Activated CD8-positive, alpha-beta memory T cell treated with anti-CD3 and anti-CD28 coated beads, Interleukin-2, amount 50 U/mL, for 4 hours (primary cell): ENCODE data around the gene ATP6V0C.
A peak's percentile ranks its signal among the peaks of the same experiment; 100 is the strongest.
"Not testable (repeated sequence)": the region's sequence is repeated elsewhere in the genome, so short reads cannot be mapped to it uniquely, and the experiment has no call there.

Experiments
- DNase-seq: peaks from one replicate; pipeline ENCODE4 v3.0.0-alpha.2; 2020

The ATP6V0C gene

GRCh38 chr16:2475413-2476344 lies 38.1 kb upstream of the ATP6V0C start:
- peak; percentile 55 for DNase-seq

- no peak for DNase-seq
These were observed 37.4 kb upstream of the ATP6V0C start for GRCh38 chr16:2476345-2476720.

- DNase-seq: no peak
These were observed 37.0 kb upstream of the ATP6V0C start for GRCh38 chr16:2476741-2477140.

GRCh38 chr16:2477327-2477726 lies 36.4 kb upstream of the ATP6V0C start:
- no peak for DNase-seq

GRCh38 chr16:2478279-2478678 lies 35.5 kb upstream of the ATP6V0C start:
- DNase-seq: no peak

- DNase-seq: not testable (repeated sequence)
These were observed 33.8 kb upstream of the ATP6V0C start for GRCh38 chr16:2479996-2480395.

- DNase-seq: no peak
These were observed 32.8 kb upstream of the ATP6V0C start for GRCh38 chr16:2480948-2481347.

- no peak for DNase-seq
These were observed 32.1 kb upstream of the ATP6V0C start for GRCh38 chr16:2481676-2482075.

GRCh38 chr16:2482249-2482648 lies 31.5 kb upstream of the ATP6V0C start:
- no peak for DNase-seq

GRCh38 chr16:2482708-2483534 lies 30.8 kb upstream of the ATP6V0C start:
- DNase-seq: no peak

- no peak for DNase-seq
These were observed 29.5 kb upstream of the ATP6V0C start for GRCh38 chr16:2483939-2484897.

GRCh38 chr16:2484898-2485508 lies 28.7 kb upstream of the ATP6V0C start:
- DNase-seq: no peak

GRCh38 chr16:2485811-2486507 lies 27.8 kb upstream of the ATP6V0C start:
- no peak for DNase-seq

- peak; percentile 78 for DNase-seq
These were observed 26.9 kb upstream of the ATP6V0C start for GRCh38 chr16:2486645-2487516.

- DNase-seq: no peak
These were observed 26.3 kb upstream of the ATP6V0C start for GRCh38 chr16:2487517-2487842.

GRCh38 chr16:2487903-2488531 lies 25.7 kb upstream of the ATP6V0C start:
- DNase-seq: no peak

GRCh38 chr16:2489581-2489980 lies 24.2 kb upstream of the ATP6V0C start:
- DNase-seq: no peak

- no peak for DNase-seq
These were observed 23.3 kb upstream of the ATP6V0C start for GRCh38 chr16:2490190-2491105.

- no peak for DNase-seq
These were observed 21.5 kb upstream of the ATP6V0C start for GRCh38 chr16:2492292-2492691.
